Measurements from ENCODE around the gene LRRC38. TPM values are rescaled to one million over a fixed set of nuclear protein-coding genes. Genes with fewer than 3 reads are reported as not detected.

Gene LRRC38
- total and polyA plus RNA-seq, 2 of the 8 experiments (the other 6 are each of a cell fraction or from before 2014, with no cell fraction given): 0.17 to 0.63 TPM

- no peak for TF ChIP-seq CHD7 (IDR thresholded peaks at IDR 0.05; ENCODE audit: insufficient replicate concordance, low read length)
- no peak for TF ChIP-seq TAF7 (optimal IDR thresholded peaks at IDR 0.05; ENCODE audit: borderline replicate concordance, low read depth, low read length)
Measured at GRCh38 chr1:13544221-13544556, 30.4 kb upstream of the LRRC38 start (continued).
